Activated effector memory CD4-positive, alpha-beta T cell treated with anti-CD3 and anti-CD28 coated beads, Interleukin-2, amount 50 U/mL, for 16 hours (primary cell): Measurements from ENCODE around the gene TNFRSF12A.
"Not testable (repeated sequence)": the region's sequence is repeated elsewhere in the genome, so short reads cannot be mapped to it uniquely, and the experiment has no call there.

Experiments used
- DNase-seq: peaks from one replicate; pipeline ENCODE4 v3.0.0-alpha.2; 2020

Gene TNFRSF12A

DNA sequence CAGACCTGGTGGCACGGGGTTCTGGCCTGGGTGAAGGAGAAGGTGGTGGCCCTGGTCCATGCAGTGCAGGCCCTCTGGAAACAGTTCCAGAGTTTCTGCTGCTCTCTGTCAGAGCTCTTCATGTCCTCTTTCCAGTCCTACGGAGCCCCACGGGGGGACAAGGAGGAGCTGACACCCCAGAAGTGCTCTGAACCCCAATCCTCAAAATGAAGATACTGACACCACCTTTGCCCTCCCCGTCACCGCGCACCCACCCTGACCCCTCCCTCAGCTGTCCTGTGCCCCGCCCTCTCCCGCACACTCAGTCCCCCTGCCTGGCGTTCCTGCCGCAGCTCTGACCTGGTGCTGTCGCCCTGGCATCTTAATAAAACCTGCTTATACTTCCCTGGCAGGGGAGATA, 49.0 kb downstream of the TNFRSF12A start:
- not testable (repeated sequence) for DNase-seq

DNA sequence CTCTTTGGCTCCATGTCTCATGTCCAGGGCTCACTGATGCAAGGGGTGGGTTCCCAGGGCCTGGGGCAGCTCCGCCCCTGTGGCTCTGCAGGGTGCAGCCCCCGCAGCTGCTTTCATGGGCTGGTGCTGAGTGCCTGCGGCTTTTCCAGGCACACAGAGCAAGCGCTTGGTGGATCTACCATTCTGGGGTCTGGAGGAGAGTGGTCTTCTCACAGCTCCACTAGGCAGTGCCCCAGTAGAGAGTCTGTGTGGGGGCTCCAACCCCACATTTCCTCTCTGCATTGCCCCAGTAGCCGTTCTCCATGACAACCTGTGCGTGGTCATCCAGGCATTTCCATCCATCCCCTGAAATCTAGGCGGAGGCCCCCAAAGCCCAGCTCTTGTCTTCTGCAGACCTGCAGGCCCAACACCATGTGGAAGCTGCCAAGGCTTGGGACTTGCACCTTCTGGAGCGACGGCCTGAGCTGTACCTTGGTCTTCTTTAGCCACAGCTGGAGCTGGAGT, 50.5 kb downstream of the TNFRSF12A start:
- DNase-seq = no peak

DNA sequence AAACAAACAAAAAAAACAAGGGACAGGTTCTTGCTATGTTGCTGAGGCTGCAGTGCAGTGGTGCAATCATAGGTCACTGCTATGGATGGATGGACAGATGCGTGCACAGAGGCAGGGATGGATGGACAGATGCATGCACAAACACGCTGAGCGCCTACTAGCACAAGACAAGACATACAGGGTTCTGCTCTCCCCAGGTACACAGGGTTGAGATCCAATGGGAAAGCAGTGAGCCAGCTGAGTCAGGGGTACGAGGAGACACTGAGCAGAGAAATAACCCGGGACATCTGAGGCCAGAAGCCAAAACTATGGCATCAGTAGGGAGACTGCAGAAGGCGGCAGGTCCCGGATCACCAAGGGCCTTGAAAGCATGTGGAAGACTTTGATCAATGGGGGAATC, 51.5 kb downstream of the TNFRSF12A start:
- no peak for DNase-seq
